GM19455 (cell line): Measurements from ENCODE around the gene SMYD3.
"Not testable (repeated sequence)": the region's sequence is repeated elsewhere in the genome, so short reads cannot be mapped to it uniquely, and the experiment has no call there.

ENCODE experiments used
- ATAC-seq: cut with Tn5 transposase; IDR thresholded peaks from one replicate; pipeline ENCODE4 v1.9.1; 2021; ENCODE audit not compliant: unreplicated experiment

Gene SMYD3

GRCh38 chr1:245791410-245792312 is 715.4 kb downstream of the SMYD3 start:
- ATAC-seq = no peak

- no peak for ATAC-seq
Observed at GRCh38 chr1:245790441-245790840, 716.6 kb downstream of the SMYD3 start.

GRCh38 chr1:245788886-245789285 is 718.2 kb downstream of the SMYD3 start:
- no peak for ATAC-seq

- ATAC-seq = no peak
Observed at GRCh38 chr1:245788269-245788668, 718.8 kb downstream of the SMYD3 start.

GRCh38 chr1:245786948-245787347 is 720.1 kb downstream of the SMYD3 start:
- no peak for ATAC-seq

- no peak for ATAC-seq
Observed at GRCh38 chr1:245779797-245780755, 727.0 kb downstream of the SMYD3 start.

- no peak for ATAC-seq
Observed at GRCh38 chr1:245777752-245778151, 729.3 kb downstream of the SMYD3 start.

- no peak for ATAC-seq
Observed at GRCh38 chr1:245776694-245777332, 730.3 kb downstream of the SMYD3 start.

GRCh38 chr1:245776139-245776538 is 730.9 kb downstream of the SMYD3 start:
- no peak for ATAC-seq

GRCh38 chr1:245774931-245775330 is 732.1 kb downstream of the SMYD3 start:
- not testable (repeated sequence) for ATAC-seq

- no peak for ATAC-seq
Observed at GRCh38 chr1:245774196-245774595, 732.9 kb downstream of the SMYD3 start.

- ATAC-seq = no peak
Observed at GRCh38 chr1:245773344-245773743, 733.7 kb downstream of the SMYD3 start.

GRCh38 chr1:245772739-245773138 is 734.3 kb downstream of the SMYD3 start:
- no peak for ATAC-seq

GRCh38 chr1:245772325-245772724 is 734.8 kb downstream of the SMYD3 start:
- ATAC-seq = no peak

GRCh38 chr1:245771511-245772281 is 735.4 kb downstream of the SMYD3 start:
- no peak for ATAC-seq

- no peak for ATAC-seq
Observed at GRCh38 chr1:245770156-245770555, 736.9 kb downstream of the SMYD3 start.

- no peak for ATAC-seq
Observed at GRCh38 chr1:245768596-245768995, 738.5 kb downstream of the SMYD3 start.

- ATAC-seq = no peak
Observed at GRCh38 chr1:245765230-245766000, 741.7 kb downstream of the SMYD3 start.

- no peak for ATAC-seq
Observed at GRCh38 chr1:245763873-245764331, 743.2 kb downstream of the SMYD3 start.
